ENCODE data around the gene MYO1D.

DNA sequence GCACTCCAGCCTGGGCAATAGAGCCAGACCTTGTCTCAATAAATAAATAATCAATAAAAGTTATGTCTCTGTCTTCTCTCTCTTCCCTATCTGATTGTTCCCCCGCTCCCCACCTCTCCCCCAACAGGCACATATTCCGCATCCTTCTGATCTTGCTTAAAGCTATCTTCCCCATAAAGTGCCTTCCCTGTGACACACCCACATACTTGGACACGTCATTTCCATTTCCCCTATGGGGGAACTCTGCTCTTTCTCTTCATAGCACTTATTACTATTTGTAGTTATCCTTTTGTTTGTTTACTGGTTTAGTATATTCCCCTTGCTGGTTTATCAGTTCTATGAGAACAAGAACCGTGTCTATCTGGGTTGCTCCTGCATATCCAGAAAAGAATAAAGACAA, 14.9 kb downstream of the MYO1D start:
- TF ChIP-seq, protein P1, sequence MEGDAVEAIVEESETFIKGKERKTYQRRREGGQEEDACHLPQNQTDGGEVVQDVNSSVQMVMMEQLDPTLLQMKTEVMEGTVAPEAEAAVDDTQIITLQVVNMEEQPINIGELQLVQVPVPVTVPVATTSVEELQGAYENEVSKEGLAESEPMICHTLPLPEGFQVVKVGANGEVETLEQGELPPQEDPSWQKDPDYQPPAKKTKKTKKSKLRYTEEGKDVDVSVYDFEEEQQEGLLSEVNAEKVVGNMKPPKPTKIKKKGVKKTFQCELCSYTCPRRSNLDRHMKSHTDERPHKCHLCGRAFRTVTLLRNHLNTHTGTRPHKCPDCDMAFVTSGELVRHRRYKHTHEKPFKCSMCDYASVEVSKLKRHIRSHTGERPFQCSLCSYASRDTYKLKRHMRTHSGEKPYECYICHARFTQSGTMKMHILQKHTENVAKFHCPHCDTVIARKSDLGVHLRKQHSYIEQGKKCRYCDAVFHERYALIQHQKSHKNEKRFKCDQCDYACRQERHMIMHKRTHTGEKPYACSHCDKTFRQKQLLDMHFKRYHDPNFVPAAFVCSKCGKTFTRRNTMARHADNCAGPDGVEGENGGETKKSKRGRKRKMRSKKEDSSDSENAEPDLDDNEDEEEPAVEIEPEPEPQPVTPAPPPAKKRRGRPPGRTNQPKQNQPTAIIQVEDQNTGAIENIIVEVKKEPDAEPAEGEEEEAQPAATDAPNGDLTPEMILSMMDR (IDR thresholded peaks at IDR 0.05) = no peak
- no peak for TF ChIP-seq EP300 (IDR thresholded peaks at IDR 0.05)
- no peak for TF ChIP-seq POLR2A (IDR thresholded peaks at IDR 0.05)
- no peak for TF ChIP-seq POLR2AphosphoS5 (IDR thresholded peaks at IDR 0.05)
